Loucy (cell line): ENCODE measurements around the gene LRCH1.

Experiments used
- CTCF ChIP-seq: fragments of 200-600 bp; sonication (generic); conservative IDR thresholded peaks from 2 replicates; pipeline ENCODE4 v1.5.1; 2014; ENCODE audit warnings: mild to moderate bottlenecking, antibody characterized with exemption, low read length
- EZH2phosphoT487 ChIP-seq: fragments of 200-600 bp; IDR thresholded peaks from 2 replicates; pipeline ENCODE4 v1.6.1; 2018; ENCODE audit warnings: antibody characterized with exemption, mild to moderate bottlenecking, moderate library complexity, borderline replicate concordance

- TF ChIP-seq CTCF: no peak
- no peak for TF ChIP-seq EZH2phosphoT487
Measured at GRCh38 chr13:46560778-46561177, 7.8 kb downstream of the LRCH1 start.
